ENCODE results near the gene LRP1B.

GRCh38 chr2:142174176-142174575 is 43.4 kb upstream of the LRP1B start:
- no peak for TF ChIP-seq POLR2A (IDR thresholded peaks at IDR 0.05; ENCODE audit: low read depth, low read length)
- no peak for TF ChIP-seq TAF1 (IDR thresholded peaks at IDR 0.05; ENCODE audit: borderline replicate concordance, low read depth, low read length)
- no peak for TF ChIP-seq POLR2AphosphoS5 (IDR thresholded peaks at IDR 0.05; ENCODE audit: low read depth, low read length)
